KOPT-K1 (cell line): ENCODE results near the gene CDA.

Experiments used
- H3K27ac ChIP-seq: fragments of 200-600 bp; sonication (generic); 2 replicates; pipeline ENCODE4 v1.5.1; 2016; ENCODE audit warnings: antibody characterized with exemption, mild to moderate bottlenecking, low read depth, low read length; ENCODE audit not compliant: poor library complexity, severe bottlenecking
- H3K36me3 ChIP-seq: fragments of 200-600 bp; sonication (generic); 2 replicates; pipeline ENCODE4 v1.5.1; 2017; ENCODE audit warnings: antibody characterized with exemption, mild to moderate bottlenecking, low read length, moderate library complexity; ENCODE audit not compliant: insufficient read depth
- H3K9me3 ChIP-seq: fragments of 200-600 bp; sonication (generic); 2 replicates; pipeline ENCODE4 v1.5.1; 2017; ENCODE audit warnings: antibody characterized with exemption, low read length, mild to moderate bottlenecking; ENCODE audit not compliant: insufficient read depth, poor library complexity, severe bottlenecking

Gene CDA

DNA sequence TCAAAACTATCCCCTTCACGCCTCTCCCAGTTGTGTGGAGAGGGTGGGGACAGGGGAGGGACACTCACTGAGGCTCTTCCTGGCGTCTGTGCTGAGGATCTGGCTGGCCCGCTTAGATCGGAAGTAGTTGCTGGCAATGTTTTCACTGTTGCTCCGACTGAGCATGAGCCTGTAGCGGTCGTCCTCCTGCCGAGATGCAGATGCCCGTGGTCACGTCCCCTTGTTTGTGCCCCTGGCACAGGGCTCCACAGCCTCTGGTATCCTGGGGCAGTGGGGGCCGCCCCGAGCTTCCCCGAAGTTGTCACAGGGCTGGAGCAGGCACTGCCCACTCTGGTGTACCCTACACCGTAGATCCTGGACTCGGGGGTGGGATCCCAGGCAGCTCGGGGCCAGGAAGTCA lies 77.2 kb downstream of the CDA start:
- H3K27ac ChIP-seq, result no peak overlapping the region
- H3K36me3 ChIP-seq, result no peaks in the 10 kb centered on the region
- no peaks in the 10 kb centered on the region for H3K9me3 ChIP-seq

DNA sequence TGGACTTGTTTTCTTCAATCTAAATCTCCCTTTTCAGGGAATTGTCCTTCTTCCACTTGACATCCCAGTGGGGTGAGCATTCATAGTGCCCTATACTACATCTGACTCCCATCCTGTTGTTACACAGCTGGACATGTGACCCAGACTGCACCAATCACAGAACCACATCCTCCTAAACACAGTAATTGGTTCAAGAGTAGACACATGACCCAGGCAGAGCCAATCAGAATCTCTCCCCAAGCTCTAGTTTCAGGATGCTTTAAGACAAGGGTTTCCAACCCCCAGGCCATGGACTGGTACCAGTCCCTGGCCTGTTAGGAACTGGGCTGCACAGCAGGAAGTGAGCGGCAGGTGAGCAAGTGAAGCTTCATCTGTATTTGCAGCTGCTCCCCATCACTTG lies 77.9 kb downstream of the CDA start:
- no peaks in the 10 kb centered on the region for H3K36me3 ChIP-seq
- no peaks in the 10 kb centered on the region for H3K9me3 ChIP-seq

More for the DNA sequence above, 77.9 kb downstream of the CDA start:
- H3K27ac ChIP-seq, result no peak overlapping the region
